HCT116 (cell line): Measurements from ENCODE around the gene CLDN2. TPM values are rescaled to one million over a fixed set of nuclear protein-coding genes. Genes with fewer than 3 reads are reported as not detected.

ENCODE experiments used
- ATAC-seq: fragments of 200-7000 bp; cut with Tn5 transposase; 2 replicates; pipeline ENCODE4 v1.9.1; 2020; ENCODE audit warnings: mild to moderate bottlenecking, moderate library complexity
- BruUV-seq: library from RNA; stranded (reverse); fragments of 400-500 nt; replicated peaks from 2 replicates; lab custom pipeline; 2021; lab: Mats Ljungman, UMichigan
- CTCF ChIA-PET: fragments of 300-600 bp; sonication (Branson Sonifier 250); formaldehyde crosslinking; loops from one replicate; lab custom pipeline; 2021; ENCODE audit warnings: antibody characterized with exemption; lab: Charles Lee
- POLR2A ChIA-PET: fragments of 300-600, 350-600 bp; sonication (Branson Sonifier 250); formaldehyde crosslinking; loops from one replicate; lab custom pipeline; 2021; ENCODE audit warnings: antibody characterized with exemption; lab: Charles Lee
- RAD21 ChIA-PET, 2 experiments: fragments of 300-600 bp; sonication (Branson Sonifier 250); formaldehyde crosslinking; loops; one replicate each; lab custom pipeline; 2023; ENCODE audit warnings: low total read pairs in 2 of 2; ENCODE audit not compliant: uncharacterized antibody in 2 of 2, unreplicated experiment in 2 of 2, low non-redundant PET in 1 of 2; lab: Charles Lee
- DNase-seq: peaks from one replicate; pipeline ENCODE4 v3.0.0-alpha.2; 2010; ENCODE audit warnings: low read depth, low spot score
- H2AFZ ChIP-seq: fragments of 200-600 bp; shearing (Covaris generic), sonication (generic); 2 replicates; pipeline ENCODE4 v1.6.1; 2017; ENCODE audit warnings: low read depth, mixed run types, mixed read lengths, antibody characterized with exemption, low read length; ENCODE audit not compliant: poor library complexity, severe bottlenecking
- H3K27ac ChIP-seq: 2 replicates; pipeline ENCODE4 v1.5.1; 2012; ENCODE audit warnings: low read depth, low read length
- H3K27me3 ChIP-seq: fragments of 200-600 bp; sonication (generic); 2 replicates; pipeline ENCODE4 v1.6.1; 2016; ENCODE audit warnings: mixed run types, low read length, mixed read lengths; ENCODE audit not compliant: insufficient read depth
- H3K36me3 ChIP-seq, 2 experiments: fragments of 200-500 bp in 1 of 2; fragments of 200-600 bp in 1 of 2; sonication (Bioruptor generic) in 1 of 2; sonication (generic) in 1 of 2; 2 replicates each; pipeline versions ENCODE4 v1.5.1 to v1.6.1; 2014 to 2016; ENCODE audit warnings: low read length in 2 of 2, inconsistent platforms in 1 of 2, mixed read lengths in 1 of 2, mixed run types in 1 of 2; ENCODE audit not compliant: insufficient read depth in 2 of 2, control insufficient read depth in 1 of 2
- H3K4me1 ChIP-seq, 2 experiments: fragments of 200-600 bp in 1 of 2; sonication (generic) in 1 of 2; 2 replicates each; pipeline versions ENCODE4 v1.5.1 to v1.6.1; 2012 to 2017; ENCODE audit warnings: low read length in 2 of 2, inconsistent platforms in 1 of 2, mild to moderate bottlenecking in 1 of 2, mixed read lengths in 1 of 2, mixed run types in 1 of 2, moderate library complexity in 1 of 2; ENCODE audit not compliant: insufficient read depth in 2 of 2, control insufficient read depth in 1 of 2
- H3K4me2 ChIP-seq: fragments of 200-600 bp; sonication (generic); 2 replicates; pipeline ENCODE4 v1.6.1; 2017; ENCODE audit warnings: mixed run types, low read length, mixed read lengths
- H3K4me3 ChIP-seq, 2 experiments: fragments of 200-600 bp in 1 of 2; sonication (generic) in 1 of 2; replicated peaks in 1 of 2; 2 replicates each; pipeline ENCODE4 v1.5.1; 2011 to 2016; ENCODE audit warnings: low read length in 2 of 2, control low read depth in 1 of 2, low read depth in 1 of 2, mild to moderate bottlenecking in 1 of 2, mixed read lengths in 1 of 2, mixed run types in 1 of 2
- H3K79me2 ChIP-seq: fragments of 200-600 bp; sonication (generic); 2 replicates; pipeline ENCODE4 v1.6.1; 2017; ENCODE audit warnings: mild to moderate bottlenecking, mixed run types, low read length, moderate library complexity, mixed read lengths; ENCODE audit not compliant: insufficient read depth
- H3K9ac ChIP-seq: fragments of 200-600 bp; sonication (generic); 2 replicates; pipeline ENCODE4 v1.6.1; 2016; ENCODE audit warnings: low read length, mixed read lengths
- H3K9me2 ChIP-seq: fragments of 200-600 bp; sonication (generic), shearing (Covaris generic); 2 replicates; pipeline ENCODE4 v1.6.1; 2017; ENCODE audit warnings: mixed run types, mild to moderate bottlenecking, moderate library complexity; ENCODE audit not compliant: insufficient read depth
- H3K9me3 ChIP-seq, 2 experiments: fragments of 200-500 bp in 1 of 2; fragments of 200-600 bp in 1 of 2; sonication (Bioruptor generic) in 1 of 2; sonication (generic) in 1 of 2; 2 replicates each; pipeline ENCODE4 v1.6.1; 2014 to 2017; ENCODE audit warnings: low read length in 2 of 2, mixed read lengths in 2 of 2, inconsistent platforms in 1 of 2, low read depth in 1 of 2, mild to moderate bottlenecking in 1 of 2, mixed run types in 1 of 2, moderate library complexity in 1 of 2; ENCODE audit not compliant: control insufficient read depth in 1 of 2, insufficient read depth in 1 of 2
- H4K20me1 ChIP-seq: fragments of 200-600 bp; sonication (generic), shearing (Covaris generic); 2 replicates; pipeline ENCODE4 v1.6.1; 2017; ENCODE audit warnings: mixed run types, mild to moderate bottlenecking, moderate library complexity; ENCODE audit not compliant: insufficient read depth
- CBX3 ChIP-seq: IDR thresholded peaks from 2 replicates; pipeline ENCODE4 v1.6.1; 2012; ENCODE audit warnings: low read depth
- CTCF ChIP-seq, 3 experiments: fragments of 200-600 bp in 1 of 3; sonication (generic) in 1 of 3; IDR thresholded peaks in 2 of 3; conservative IDR thresholded peaks in 1 of 3; 2 replicates each; pipeline ENCODE4 v1.5.1; 2012 to 2017; ENCODE audit warnings: low read depth in 2 of 3, low read length in 2 of 3, antibody characterized with exemption in 1 of 3, borderline replicate concordance in 1 of 3, control low read depth in 1 of 3, mild to moderate bottlenecking in 1 of 3, mixed read lengths in 1 of 3, mixed run types in 1 of 3, moderate library complexity in 1 of 3; ENCODE audit not compliant: insufficient read depth in 1 of 3
- EZH2phosphoT487 ChIP-seq: fragments of 200-600 bp; IDR thresholded peaks from 2 replicates; pipeline ENCODE4 v1.6.1; 2018; ENCODE audit warnings: antibody characterized with exemption, borderline replicate concordance
- RAD21 ChIP-seq: IDR thresholded peaks from 2 replicates; pipeline ENCODE4 v1.6.1; 2012; ENCODE audit warnings: low read depth, mild to moderate bottlenecking
- TCF7L2 ChIP-seq: IDR thresholded peaks from 2 replicates; pipeline ENCODE4 v1.7.0; 2011; ENCODE audit warnings: borderline replicate concordance, inconsistent platforms; ENCODE audit not compliant: insufficient read depth, insufficient read length; ENCODE audit errors: extremely low read depth
- ZFX ChIP-seq: fragments of 450-650 bp; IDR thresholded peaks from 2 replicates; pipeline ENCODE4 v1.6.1; 2017
- intact Hi-C: fragments of 100-400 bp; cut with micrococcal nuclease; formaldehyde crosslinking; loops from 2 replicates; pipeline ENCODE4 v1.10.0; 2022
- total RNA-seq: library from RNA; stranded (reverse); gene quantifications from one replicate; pipeline ENCODE4 v1.2.1, GENCODE V29; 2021; ENCODE audit not compliant: unreplicated experiment

CLDN2 gene
- total RNA-seq, 1 experiment from 2014 or later = 0.10 TPM

- Histone ChIP-seq H3K36me3 (no peaks in the 10 kb centered on the region), H3K27me3 (no peaks in the 10 kb centered on the region), H3K9ac (no peak overlapping the region), H3K9me2 (no peaks in the 10 kb centered on the region), H3K4me1 (no peaks in the 10 kb centered on the region), H3K4me2 (no peak overlapping the region), H2AFZ (no peak overlapping the region), H3K9me3 (no peaks in the 10 kb centered on the region), H3K79me2 (no peaks in the 10 kb centered on the region), H4K20me1 (no peaks in the 10 kb centered on the region), H3K4me3 (no peak overlapping the region), H3K27ac (no peak overlapping the region)
- CTCF ChIA-PET = interaction anchor here (1.1 to 1.3 kb wide), 2 partner anchors 7 to 11 kb away, joined by 3 to 4 read pairs; no protein-coding TSS in a partner anchor
- no TSS peak for BruUV-seq
- no peak for TF ChIP-seq CTCF (IDR thresholded peaks at IDR 0.05 in 2 of 3, conservative IDR thresholded peaks at IDR 0.05 in 1 of 3; ENCODE audit: borderline replicate concordance in 1 of 3, insufficient read depth in 1 of 3, low read depth in 2 of 3, low read length in 2 of 3)
- TF ChIP-seq ZFX = no peak
- TF ChIP-seq RAD21 = no peak
- TF ChIP-seq TCF7L2 = peak; percentile 37
- POLR2A ChIA-PET = no interaction called here
- RAD21 ChIA-PET = no interaction called here
- ATAC-seq = no peak
- intact Hi-C loops = no loop called here
- DNase-seq = no peak
These were observed 15.0 kb upstream of the CLDN2 start for GRCh38 chrX:106905064-106905708.

GRCh38 chrX:106906361-106906760, 13.8 kb upstream of the CLDN2 start:
- no TSS peak for BruUV-seq
- ChIA-PET RAD21 (no interaction called here), POLR2A (no interaction called here)
- Histone ChIP-seq H3K9me3 (no peaks in the 10 kb centered on the region), H3K79me2 (no peaks in the 10 kb centered on the region), H3K4me1 (no peaks in the 10 kb centered on the region), H2AFZ (no peak overlapping the region), H3K27me3 (no peaks in the 10 kb centered on the region), H3K4me2 (no peak overlapping the region)
- DNase-seq = no peak
- TF ChIP-seq EZH2phosphoT487 = no peak
- no peak for TF ChIP-seq CBX3
- TF ChIP-seq, all 23 proteins: peak for 0
- H3K27ac ChIP-seq = no peak overlapping the region
- H3K9me2 ChIP-seq = no peaks in the 10 kb centered on the region
- no peak overlapping the region for H3K9ac ChIP-seq
- no peak overlapping the region for H3K4me3 ChIP-seq
- CTCF ChIA-PET = interaction anchor here (1.1 kb wide), 1 partner anchor 9 kb away, joined by 4 read pairs; no protein-coding TSS in a partner anchor
- no peaks in the 10 kb centered on the region for H4K20me1 ChIP-seq
- intact Hi-C loops = no loop called here
- H3K36me3 ChIP-seq = no peaks in the 10 kb centered on the region
- ATAC-seq = no peak
